Measurements from ENCODE around the gene MANBA. TPM values are rescaled to one million over a fixed set of nuclear protein-coding genes. Genes with fewer than 3 reads are reported as not detected.

Gene MANBA
- 13.5 and 15.7 TPM in 2 replicates for total RNA-seq

GRCh38 chr4:102760645-102761295, at the start of gene MANBA:
TSS of gene MANBA (minus strand) at chr4:102760968. CDS start at chr4:102760894, 74 bp downstream.
- intact Hi-C loops (cut with micrococcal nuclease): loop anchor here (1.0 to 5.0 kb wide), 7 partner anchors 28 to 1413 kb away; partner anchors contain the start of genes CISD2, PPP3CA, SLC39A8 and SLC9B1

- intact Hi-C loops (cut with micrococcal nuclease): no loop called here
Measured at GRCh38 chr4:102809691-102810090, 48.9 kb upstream of the MANBA start.

- intact Hi-C loops (cut with micrococcal nuclease): no loop called here
Measured at GRCh38 chr4:102809190-102809589, 48.4 kb upstream of the MANBA start.

- intact Hi-C loops (cut with micrococcal nuclease): no loop called here
Measured at GRCh38 chr4:102808009-102808408, 47.2 kb upstream of the MANBA start.

GRCh38 chr4:102807345-102807744, 46.6 kb upstream of the MANBA start:
- intact Hi-C loops (cut with micrococcal nuclease): loop anchor here (2.0 kb wide), 1 partner anchor 15 kb away; no protein-coding TSS in a partner anchor

GRCh38 chr4:102799816-102800215, 39.0 kb upstream of the MANBA start:
- intact Hi-C loops (cut with micrococcal nuclease): no loop called here

- intact Hi-C loops (cut with micrococcal nuclease): no loop called here
Measured at GRCh38 chr4:102794999-102795398, 34.2 kb upstream of the MANBA start.

- intact Hi-C loops (cut with micrococcal nuclease): no loop called here
Measured at GRCh38 chr4:102792361-102792936, 31.7 kb upstream of the MANBA start.

GRCh38 chr4:102791318-102791835, 30.6 kb upstream of the MANBA start:
- intact Hi-C loops (cut with micrococcal nuclease): no loop called here

GRCh38 chr4:102789317-102789717, 28.5 kb upstream of the MANBA start:
- intact Hi-C loops (cut with micrococcal nuclease): loop anchor here (2.0 kb wide), 1 partner anchor 29 kb away; the partner anchor contains the start of gene MANBA

- intact Hi-C loops (cut with micrococcal nuclease): loop anchor here (2.0 kb wide), 1 partner anchor 27 kb away; the partner anchor contains the start of gene MANBA
Measured at GRCh38 chr4:102787944-102788343, 27.2 kb upstream of the MANBA start.

- intact Hi-C loops (cut with micrococcal nuclease): no loop called here
Measured at GRCh38 chr4:102787096-102787881, 26.5 kb upstream of the MANBA start.

- intact Hi-C loops (cut with micrococcal nuclease): no loop called here
Measured at GRCh38 chr4:102786279-102786678, 25.5 kb upstream of the MANBA start.

GRCh38 chr4:102783006-102783405, 22.2 kb upstream of the MANBA start:
- intact Hi-C loops (cut with micrococcal nuclease): no loop called here

GRCh38 chr4:102781570-102781969, 20.8 kb upstream of the MANBA start:
- intact Hi-C loops (cut with micrococcal nuclease): no loop called here

- intact Hi-C loops (cut with micrococcal nuclease): no loop called here
Measured at GRCh38 chr4:102780476-102781144, 19.8 kb upstream of the MANBA start.

- intact Hi-C loops (cut with micrococcal nuclease): no loop called here
Measured at GRCh38 chr4:102779204-102779603, 18.4 kb upstream of the MANBA start.

- intact Hi-C loops (cut with micrococcal nuclease): no loop called here
Measured at GRCh38 chr4:102778720-102779119, 18.0 kb upstream of the MANBA start.

- intact Hi-C loops (cut with micrococcal nuclease): no loop called here
Measured at GRCh38 chr4:102775805-102776204, 15.0 kb upstream of the MANBA start.

GRCh38 chr4:102774254-102774653, 13.5 kb upstream of the MANBA start:
- intact Hi-C loops (cut with micrococcal nuclease): no loop called here

GRCh38 chr4:102772738-102773340, 12.1 kb upstream of the MANBA start:
- intact Hi-C loops (cut with micrococcal nuclease): no loop called here

Measured in T-helper 2 cell treated with Interferon-gamma antibody and Interleukin-4, amounts not matched to agents 100 ng/mL and 5 ng/mL, for 36 hours (primary cell).